Skeletal muscle satellite cell (primary cell): ENCODE results near the gene IRS1.

Experiments
- H3K27me3 ChIP-seq: 2 replicates; pipeline ENCODE4 v1.7.0; 2013; ENCODE audit warnings: low read length; ENCODE audit not compliant: control insufficient read depth, insufficient read depth
- H3K36me3 ChIP-seq: 2 replicates; pipeline ENCODE4 v1.7.0; 2013; ENCODE audit warnings: mild to moderate bottlenecking, control low read depth, low read length; ENCODE audit not compliant: insufficient read depth
- H3K4me1 ChIP-seq: 2 replicates; pipeline ENCODE4 v1.7.0; 2013; ENCODE audit warnings: low read length; ENCODE audit not compliant: control insufficient read depth, insufficient read depth
- H3K4me2 ChIP-seq: 2 replicates; pipeline ENCODE4 v1.7.0; 2013; ENCODE audit warnings: mild to moderate bottlenecking, low read length
- H3K4me3 ChIP-seq: 2 replicates; pipeline ENCODE4 v1.7.0; 2013; ENCODE audit warnings: low read length
- H3K9ac ChIP-seq: 2 replicates; pipeline ENCODE4 v1.7.0; 2013; ENCODE audit warnings: mild to moderate bottlenecking, low read depth, low read length, moderate library complexity
- H3K9me3 ChIP-seq: replicated peaks from 2 replicates; pipeline ENCODE4 v1.7.0; 2013; ENCODE audit warnings: mild to moderate bottlenecking, control low read depth, low read length

IRS1 gene

DNA sequence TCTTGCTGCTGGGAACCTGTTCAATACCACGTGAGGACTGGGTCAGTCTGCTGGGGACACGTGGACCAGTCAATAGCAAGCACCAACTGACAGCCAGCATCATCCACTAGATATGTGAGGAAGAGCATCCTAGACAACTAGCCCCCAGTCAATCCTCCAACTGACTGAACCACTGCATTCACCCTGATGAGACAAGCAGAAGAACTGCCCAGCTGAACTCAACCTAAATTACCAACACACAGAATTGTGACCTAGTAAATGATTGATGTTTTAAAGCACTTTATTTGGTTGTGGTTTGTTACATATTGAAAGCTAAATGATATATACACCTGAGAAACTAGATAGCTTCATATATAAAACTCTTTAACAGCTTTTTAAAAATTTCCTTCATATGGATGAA is 15.7 kb downstream of the IRS1 start:
- H3K9ac ChIP-seq = no peak overlapping the region
- H3K36me3 ChIP-seq = peaks cover 36% of the 10 kb centered on the region
- H3K9me3 ChIP-seq = no peaks in the 10 kb centered on the region
- H3K27me3 ChIP-seq = no peaks in the 10 kb centered on the region
- H3K4me1 ChIP-seq = peaks cover 34% of the 10 kb centered on the region
- no peak overlapping the region for H3K4me3 ChIP-seq
- H3K4me2 ChIP-seq = no peak overlapping the region

GRCh38 chr2:226782092-226782713 is 17.4 kb downstream of the IRS1 start:
- peaks cover 18% of the 10 kb centered on the region for H3K4me1 ChIP-seq
- no peaks in the 10 kb centered on the region for H3K27me3 ChIP-seq
- no peak overlapping the region for H3K4me3 ChIP-seq
- peak overlapping the region; percentile 38 for H3K4me2 ChIP-seq
- H3K9me3 ChIP-seq = no peaks in the 10 kb centered on the region
- H3K36me3 ChIP-seq = peaks cover 39% of the 10 kb centered on the region
- no peak overlapping the region for H3K9ac ChIP-seq

DNA sequence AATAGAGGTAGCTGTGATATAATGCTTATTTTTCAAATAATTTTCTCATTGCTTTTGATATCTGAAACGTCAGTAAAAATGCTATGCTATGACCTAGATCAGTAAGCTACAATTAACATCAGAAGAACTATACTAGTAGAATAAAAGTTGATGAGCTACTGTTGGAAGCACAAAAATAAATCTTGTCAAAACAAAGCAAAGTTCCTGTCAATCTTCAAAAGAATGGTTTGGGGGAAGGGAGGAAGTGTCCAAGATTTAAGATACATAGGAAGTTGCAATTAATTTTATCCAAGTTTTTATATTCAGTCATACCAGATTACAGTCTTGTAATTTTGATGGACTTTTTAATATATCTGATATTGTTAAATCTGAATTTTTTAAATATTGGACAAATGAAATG is 19.2 kb downstream of the IRS1 start:
- no peak overlapping the region for H3K4me3 ChIP-seq
- peaks cover 47% of the 10 kb centered on the region for H3K36me3 ChIP-seq
- no peaks in the 10 kb centered on the region for H3K27me3 ChIP-seq
- H3K9me3 ChIP-seq = no peaks in the 10 kb centered on the region
- H3K4me1 ChIP-seq = peaks cover 13% of the 10 kb centered on the region
- no peak overlapping the region for H3K4me2 ChIP-seq
- H3K9ac ChIP-seq = no peak overlapping the region

- H3K4me2 ChIP-seq = no peak overlapping the region
- H3K9ac ChIP-seq = no peak overlapping the region
- peaks cover 59% of the 10 kb centered on the region for H3K36me3 ChIP-seq
- peaks cover 19% of the 10 kb centered on the region for H3K4me1 ChIP-seq
- no peaks in the 10 kb centered on the region for H3K9me3 ChIP-seq
- no peak overlapping the region for H3K4me3 ChIP-seq
- no peaks in the 10 kb centered on the region for H3K27me3 ChIP-seq
These were observed 22.0 kb downstream of the IRS1 start for GRCh38 chr2:226777611-226778010.

DNA sequence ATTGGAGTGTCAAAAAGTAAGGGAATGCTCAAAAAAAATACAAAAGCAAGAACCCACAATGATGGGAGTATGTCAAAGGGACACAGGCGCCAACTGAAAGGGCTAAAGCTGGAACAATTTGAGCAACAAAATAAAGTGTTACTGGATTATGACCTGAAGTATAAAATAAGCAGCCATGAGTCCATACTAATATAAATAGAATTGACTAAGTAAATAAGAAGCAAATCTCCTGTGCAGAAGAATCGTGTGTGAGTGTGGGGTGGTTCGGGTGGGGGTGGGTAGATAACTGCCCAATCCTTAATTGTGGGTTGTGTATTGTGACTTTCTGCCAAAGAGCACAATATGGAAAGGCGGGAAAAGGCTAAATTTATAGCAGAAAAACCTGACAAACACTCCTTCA is 23.5 kb downstream of the IRS1 start:
- peaks cover 59% of the 10 kb centered on the region for H3K36me3 ChIP-seq
- H3K4me2 ChIP-seq = no peak overlapping the region
- H3K4me1 ChIP-seq = peaks cover 19% of the 10 kb centered on the region
- H3K9me3 ChIP-seq = no peaks in the 10 kb centered on the region
- no peaks in the 10 kb centered on the region for H3K27me3 ChIP-seq
- H3K4me3 ChIP-seq = no peak overlapping the region
- no peak overlapping the region for H3K9ac ChIP-seq

DNA sequence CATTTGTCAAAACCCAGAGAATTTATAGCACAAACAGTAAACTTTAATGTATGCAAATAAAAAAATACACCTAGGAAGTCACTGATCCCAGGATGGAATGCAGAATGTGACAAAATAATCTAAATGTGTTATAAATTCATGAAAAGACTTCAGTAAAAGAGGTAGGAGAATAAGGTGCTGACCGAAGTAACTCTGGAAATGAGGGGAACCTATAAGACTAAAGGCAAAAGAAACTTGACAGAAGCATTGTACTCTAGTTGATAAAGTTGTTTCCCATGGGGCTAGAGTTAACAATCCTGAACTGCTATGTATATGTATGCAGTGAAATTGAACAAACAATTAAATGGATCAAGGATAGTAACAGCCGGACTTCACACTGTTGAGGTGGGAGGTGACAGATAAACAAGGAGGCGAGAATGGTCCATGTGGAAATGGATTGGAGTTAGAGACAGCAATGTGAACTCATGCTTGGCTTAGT is 24.5 kb downstream of the IRS1 start:
- Histone ChIP-seq H3K27me3 (no peaks in the 10 kb centered on the region), H3K4me1 (peaks cover 19% of the 10 kb centered on the region), H3K36me3 (peaks cover 69% of the 10 kb centered on the region), H3K9ac (no peak overlapping the region), H3K4me3 (no peak overlapping the region), H3K9me3 (no peaks in the 10 kb centered on the region), H3K4me2 (no peak overlapping the region)

DNA sequence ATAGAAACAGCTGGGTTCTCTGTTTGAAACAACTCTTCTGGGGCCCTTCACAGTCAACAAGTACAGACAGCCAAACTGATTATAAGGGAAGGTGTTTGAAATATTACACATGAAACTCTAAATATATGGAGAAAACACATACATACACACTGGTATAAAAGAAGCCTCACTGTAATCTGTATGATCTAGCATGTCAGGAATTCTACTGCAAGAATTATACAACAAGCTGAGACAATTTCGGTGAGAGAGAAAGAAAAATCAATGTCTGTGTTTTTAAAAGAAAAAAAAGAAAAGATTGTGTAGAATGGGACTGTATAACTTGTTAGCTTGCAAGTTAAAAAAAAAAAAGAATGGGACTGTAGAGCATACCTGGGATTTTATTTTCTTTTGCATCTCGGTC is 26.3 kb downstream of the IRS1 start:
- Histone ChIP-seq H3K9me3 (no peaks in the 10 kb centered on the region), H3K36me3 (peaks cover 65% of the 10 kb centered on the region), H3K4me1 (peaks cover 19% of the 10 kb centered on the region), H3K9ac (peak overlapping the region; percentile 24), H3K27me3 (no peaks in the 10 kb centered on the region), H3K4me3 (no peak overlapping the region), H3K4me2 (peak overlapping the region; percentile 49)

- H3K9me3 ChIP-seq = no peaks in the 10 kb centered on the region
- peaks cover 19% of the 10 kb centered on the region for H3K4me1 ChIP-seq
- peaks cover 66% of the 10 kb centered on the region for H3K36me3 ChIP-seq
- peak overlapping the region; percentile 49 for H3K4me2 ChIP-seq
- peak overlapping the region; percentile 24 for H3K9ac ChIP-seq
- H3K27me3 ChIP-seq = no peaks in the 10 kb centered on the region
- H3K4me3 ChIP-seq = no peak overlapping the region
These were observed 27.0 kb downstream of the IRS1 start for GRCh38 chr2:226772389-226773179.

DNA sequence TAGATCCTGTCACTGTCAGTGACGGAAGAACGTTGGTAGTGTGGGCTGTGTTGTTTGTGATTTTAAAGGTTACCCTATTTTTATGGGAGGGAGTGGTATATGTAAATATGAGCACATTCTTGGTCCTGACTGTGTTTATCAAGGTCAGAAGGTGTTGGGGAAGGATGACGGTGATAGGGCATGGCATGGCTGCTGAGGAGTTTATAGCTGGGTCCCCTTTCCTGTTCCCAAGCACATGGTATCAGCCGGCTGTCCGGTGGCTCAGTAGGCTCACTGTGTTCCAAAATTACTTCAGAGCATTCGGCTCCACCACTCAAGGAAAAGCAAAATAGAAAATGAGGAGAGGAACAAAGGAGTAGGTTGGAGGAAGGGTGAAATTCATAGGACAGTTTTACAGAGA is 28.6 kb downstream of the IRS1 start:
- H3K27me3 ChIP-seq = no peaks in the 10 kb centered on the region
- H3K9me3 ChIP-seq = no peaks in the 10 kb centered on the region
- H3K4me2 ChIP-seq = no peak overlapping the region
- H3K9ac ChIP-seq = no peak overlapping the region
- H3K4me1 ChIP-seq = peaks cover 26% of the 10 kb centered on the region
- H3K36me3 ChIP-seq = peaks cover 57% of the 10 kb centered on the region
- no peak overlapping the region for H3K4me3 ChIP-seq

DNA sequence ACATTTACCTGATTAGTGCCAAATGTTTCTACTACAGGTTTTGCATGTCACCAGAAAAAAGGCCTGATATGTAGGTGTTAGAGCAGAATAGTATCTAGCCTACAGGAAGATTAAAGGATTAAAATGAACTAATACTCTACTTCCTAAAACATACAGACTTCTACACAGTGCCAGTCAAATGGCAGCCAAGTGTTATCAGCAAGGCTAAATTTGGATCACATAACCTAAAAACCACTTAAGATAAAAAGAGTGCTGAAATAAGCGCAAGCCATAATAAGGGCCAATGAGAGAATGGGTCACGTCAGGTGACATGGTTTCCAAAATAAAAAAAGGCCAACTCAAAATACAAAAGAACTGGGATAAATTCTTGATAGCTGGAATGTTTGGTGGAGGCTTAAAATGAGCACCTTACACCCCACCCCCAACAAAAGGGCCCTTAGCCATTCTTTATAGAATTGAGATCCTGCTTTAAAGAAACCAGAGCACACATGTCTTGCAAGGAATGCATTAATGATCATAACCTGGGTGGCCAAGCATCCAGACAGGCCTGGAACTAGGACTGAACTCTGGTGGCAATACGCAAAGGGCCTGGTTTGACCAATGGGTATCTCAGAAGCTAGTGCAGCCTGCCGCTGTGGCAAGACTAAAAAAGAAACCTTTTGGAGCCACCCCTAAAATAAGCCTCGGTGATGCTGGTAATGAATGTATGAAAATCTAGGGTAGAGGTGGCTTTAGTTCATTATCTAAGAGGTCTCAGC is 32.4 kb downstream of the IRS1 start:
- H3K36me3 ChIP-seq = peaks cover 54% of the 10 kb centered on the region
- H3K4me2 ChIP-seq = no peak overlapping the region

GRCh38 chr2:226766352-226767055 is 33.1 kb downstream of the IRS1 start:
- peaks cover 55% of the 10 kb centered on the region for H3K36me3 ChIP-seq
- no peaks in the 10 kb centered on the region for H3K9me3 ChIP-seq
- no peak overlapping the region for H3K4me2 ChIP-seq
- H3K4me1 ChIP-seq = peaks cover 28% of the 10 kb centered on the region
- no peaks in the 10 kb centered on the region for H3K27me3 ChIP-seq
- no peak overlapping the region for H3K4me3 ChIP-seq
- no peak overlapping the region for H3K9ac ChIP-seq

More for the DNA sequence above, 32.4 kb downstream of the IRS1 start:
- Histone ChIP-seq H3K4me1 (peaks cover 27% of the 10 kb centered on the region), H3K9me3 (no peaks in the 10 kb centered on the region), H3K27me3 (no peaks in the 10 kb centered on the region), H3K4me3 (no peak overlapping the region), H3K9ac (no peak overlapping the region)
